CD4-positive, alpha-beta T cell treated with Interleukin-15 for 4 hours (primary cell): Measurements from ENCODE around the gene FLVCR2.

Source experiments
- DNase-seq: peaks from one replicate; pipeline ENCODE4 v3.0.0-alpha.2; 2020; ENCODE audit warnings: low spot score

The FLVCR2 gene, protein sequence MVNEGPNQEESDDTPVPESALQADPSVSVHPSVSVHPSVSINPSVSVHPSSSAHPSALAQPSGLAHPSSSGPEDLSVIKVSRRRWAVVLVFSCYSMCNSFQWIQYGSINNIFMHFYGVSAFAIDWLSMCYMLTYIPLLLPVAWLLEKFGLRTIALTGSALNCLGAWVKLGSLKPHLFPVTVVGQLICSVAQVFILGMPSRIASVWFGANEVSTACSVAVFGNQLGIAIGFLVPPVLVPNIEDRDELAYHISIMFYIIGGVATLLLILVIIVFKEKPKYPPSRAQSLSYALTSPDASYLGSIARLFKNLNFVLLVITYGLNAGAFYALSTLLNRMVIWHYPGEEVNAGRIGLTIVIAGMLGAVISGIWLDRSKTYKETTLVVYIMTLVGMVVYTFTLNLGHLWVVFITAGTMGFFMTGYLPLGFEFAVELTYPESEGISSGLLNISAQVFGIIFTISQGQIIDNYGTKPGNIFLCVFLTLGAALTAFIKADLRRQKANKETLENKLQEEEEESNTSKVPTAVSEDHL

DNA sequence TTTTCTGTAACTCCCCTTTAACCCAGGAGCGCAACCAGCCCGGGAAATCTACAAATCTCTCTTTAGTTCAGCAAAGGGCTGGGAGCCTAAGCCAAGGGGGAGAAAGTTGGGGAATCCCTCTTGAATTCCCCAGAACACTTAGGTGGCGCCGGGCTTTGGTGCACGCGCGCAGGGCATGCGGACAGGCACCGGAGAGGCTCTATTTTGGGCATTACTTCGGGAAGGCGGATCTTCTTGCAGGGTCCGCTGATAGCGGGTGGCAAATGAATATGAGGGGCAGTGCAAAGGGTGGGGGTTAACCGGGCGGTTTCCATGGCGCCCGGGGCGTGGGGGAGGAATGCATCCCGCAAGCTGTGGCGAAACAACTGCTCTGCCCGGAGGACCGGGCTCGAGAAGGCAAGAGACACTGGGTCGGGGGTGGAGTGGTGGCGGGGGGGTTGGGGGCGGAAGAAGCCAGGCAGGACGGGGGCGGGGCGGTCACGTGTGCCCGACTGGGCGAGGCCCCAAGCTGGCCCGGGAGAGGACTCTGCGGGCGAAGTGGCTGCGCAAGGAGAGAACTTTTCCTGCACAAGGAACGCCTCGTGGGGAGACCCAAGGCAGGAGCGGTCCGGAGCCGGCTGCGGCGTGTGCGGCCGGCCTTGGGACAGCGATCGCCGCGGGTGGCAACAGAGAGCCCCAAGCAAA lies at the start of gene FLVCR2:
TSS of gene FLVCR2 (plus strand) at position 519 of the 684 bp plus-strand sequence. CDS start 353 bp downstream, outside the sequence.
- DNase-seq: peak; percentile 42

DNA sequence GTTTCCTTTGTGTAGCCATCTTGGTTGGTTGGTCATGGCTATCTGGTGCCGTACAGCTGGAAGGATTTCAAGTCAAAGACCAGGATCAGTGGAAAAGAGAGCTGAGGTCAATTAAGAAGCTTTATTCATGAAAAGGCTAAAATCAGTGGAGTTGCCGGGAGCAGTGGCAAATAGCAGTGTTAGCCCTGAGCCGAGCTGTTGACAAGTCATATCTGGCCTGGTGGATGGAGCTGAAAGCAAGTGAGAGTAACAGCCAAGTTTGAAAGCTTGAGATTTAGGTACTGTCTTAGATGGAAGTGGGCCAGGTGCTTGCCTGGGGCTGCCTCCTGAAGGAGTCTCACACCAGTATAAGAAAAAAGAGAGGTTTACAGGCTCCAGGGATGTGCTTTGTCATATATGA lies 47.2 kb upstream of the FLVCR2 start:
- DNase-seq: no peak

DNA sequence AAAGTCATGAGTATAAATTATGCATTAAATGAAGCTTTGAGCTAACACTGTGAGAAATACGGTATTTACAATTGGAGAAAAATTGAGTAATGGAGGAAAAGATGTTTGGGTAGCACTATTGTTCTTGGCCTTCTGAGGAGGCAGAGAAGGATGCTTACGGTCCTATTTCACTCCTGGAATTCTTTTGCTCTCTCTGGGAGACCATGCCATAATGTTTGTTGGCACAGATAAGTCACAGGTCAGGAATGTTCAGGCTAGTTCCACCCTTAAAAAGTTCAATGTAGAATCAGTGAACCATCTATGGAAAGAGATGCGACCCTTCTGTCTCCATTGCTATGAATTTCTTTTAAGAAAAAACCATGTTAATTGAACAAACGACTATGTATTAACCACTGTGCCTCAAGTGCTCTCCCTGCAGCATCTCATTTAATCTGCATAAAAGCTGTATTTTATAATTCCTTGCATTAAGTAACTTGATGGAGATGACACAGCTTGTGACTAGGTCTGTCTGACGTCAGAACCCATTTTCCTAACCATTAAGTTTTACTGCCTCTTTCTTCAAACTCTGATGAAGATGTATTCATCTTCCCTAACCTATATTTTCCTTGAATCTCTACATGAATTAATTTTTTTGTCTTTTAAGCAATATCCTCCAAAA lies 46.6 kb upstream of the FLVCR2 start:
- no peak for DNase-seq

DNA sequence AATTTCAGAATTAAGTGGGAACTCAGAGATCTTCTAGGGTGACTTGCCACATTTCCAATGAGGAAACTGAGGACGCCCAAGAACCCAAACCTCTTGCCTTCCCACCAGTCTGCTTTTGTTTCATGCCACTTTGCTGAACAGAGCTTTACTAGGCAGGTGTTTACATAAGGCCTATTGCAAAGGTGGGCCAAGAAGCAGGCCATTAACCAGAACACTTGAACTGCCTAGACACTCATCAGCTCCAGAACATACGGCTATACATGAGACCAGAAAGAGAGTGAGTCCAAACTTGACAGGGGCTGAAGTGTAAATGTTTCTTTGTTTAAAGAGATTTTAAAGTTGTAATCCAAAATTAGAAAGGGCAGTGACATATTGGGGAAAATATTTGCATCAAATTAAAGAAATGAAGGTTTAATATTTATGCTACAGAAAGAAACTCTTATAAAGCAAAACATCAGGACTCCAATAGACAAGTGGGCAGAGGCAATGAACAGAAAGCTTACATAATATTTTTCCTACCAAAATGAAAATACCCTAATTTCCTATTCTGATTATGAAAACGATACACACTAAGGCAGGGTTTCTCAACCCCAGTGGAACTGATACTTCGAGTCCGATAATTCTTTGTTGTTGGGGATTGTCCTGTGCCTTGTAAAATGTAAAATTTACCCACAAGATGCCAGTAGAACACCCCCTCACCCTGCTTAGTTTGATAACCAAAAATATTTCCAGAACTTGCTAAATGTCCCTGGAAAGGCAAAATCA lies 44.4 kb upstream of the FLVCR2 start:
- DNase-seq: no peak

DNA sequence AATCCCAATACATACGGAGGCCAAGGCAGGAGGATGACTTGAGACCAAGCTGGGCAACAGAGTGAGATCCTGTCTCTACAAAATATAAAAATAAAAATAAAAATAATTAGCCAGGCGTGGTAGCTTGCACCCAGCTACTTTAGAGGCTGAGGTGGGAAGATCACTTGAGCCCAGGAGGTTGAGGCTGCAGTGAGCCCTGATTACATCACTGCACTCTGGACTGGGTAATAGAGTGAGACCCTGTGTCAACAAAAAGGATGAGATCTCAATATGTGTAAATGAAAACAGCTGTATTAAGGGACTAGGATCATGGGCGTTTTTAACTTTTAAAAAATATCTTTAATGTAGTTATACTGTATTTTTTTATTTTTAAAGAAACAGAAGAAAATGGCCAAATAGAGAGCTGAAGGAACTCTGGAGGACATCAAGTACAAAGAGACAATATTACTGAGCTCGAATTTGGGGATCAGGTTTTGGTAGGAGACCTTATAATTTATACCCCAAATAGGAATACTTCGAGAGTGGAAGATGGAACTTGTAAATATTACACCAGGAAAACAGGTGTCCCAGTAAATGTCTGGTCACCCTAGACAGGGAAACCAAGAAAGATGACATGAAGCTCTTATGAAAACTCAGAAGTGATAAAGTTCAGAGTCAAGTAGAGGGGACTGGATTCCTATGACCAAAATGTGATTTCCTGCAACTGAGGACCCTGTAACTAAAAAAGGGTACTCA lies 43.1 kb upstream of the FLVCR2 start:
- DNase-seq: no peak

DNA sequence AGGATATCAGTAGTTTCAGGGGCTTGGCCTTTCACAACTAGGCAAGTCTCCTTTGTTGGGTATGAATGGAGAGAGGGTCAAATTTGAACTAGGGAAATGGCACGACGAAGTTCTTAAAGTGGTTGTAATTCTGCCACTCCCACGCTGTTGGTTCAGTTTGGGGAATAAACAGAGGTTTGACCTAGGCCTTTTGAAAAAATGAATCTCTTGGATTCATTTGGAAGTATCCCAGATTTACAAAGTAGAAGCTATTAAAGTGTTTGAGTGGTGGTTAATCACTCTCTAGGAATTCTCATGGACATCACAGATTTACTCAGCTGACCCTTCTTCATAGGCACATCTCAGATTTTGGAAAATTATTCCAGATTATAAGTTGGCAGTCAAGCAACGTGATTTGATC lies 41.3 kb upstream of the FLVCR2 start:
- no peak for DNase-seq

DNA sequence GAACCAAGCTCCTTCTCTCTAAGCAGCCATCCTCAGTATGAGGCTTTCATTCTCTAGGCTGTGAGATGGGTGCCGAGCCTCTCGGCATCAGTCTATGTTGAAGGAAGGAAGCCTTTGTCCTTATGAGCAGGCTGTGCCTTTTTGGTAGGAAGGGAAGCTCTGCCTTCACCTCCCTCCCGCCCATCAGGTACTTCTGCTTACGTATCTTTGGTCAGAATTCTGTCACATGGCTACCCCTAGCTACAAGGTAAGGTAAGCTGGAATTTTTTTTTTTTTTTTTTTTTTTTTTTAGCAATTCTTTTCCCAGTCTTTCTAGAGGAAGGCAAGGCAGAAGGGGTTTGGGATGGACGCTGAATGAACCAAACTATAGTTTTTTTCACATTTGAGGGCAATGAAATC lies 39.3 kb upstream of the FLVCR2 start:
- no peak for DNase-seq

DNA sequence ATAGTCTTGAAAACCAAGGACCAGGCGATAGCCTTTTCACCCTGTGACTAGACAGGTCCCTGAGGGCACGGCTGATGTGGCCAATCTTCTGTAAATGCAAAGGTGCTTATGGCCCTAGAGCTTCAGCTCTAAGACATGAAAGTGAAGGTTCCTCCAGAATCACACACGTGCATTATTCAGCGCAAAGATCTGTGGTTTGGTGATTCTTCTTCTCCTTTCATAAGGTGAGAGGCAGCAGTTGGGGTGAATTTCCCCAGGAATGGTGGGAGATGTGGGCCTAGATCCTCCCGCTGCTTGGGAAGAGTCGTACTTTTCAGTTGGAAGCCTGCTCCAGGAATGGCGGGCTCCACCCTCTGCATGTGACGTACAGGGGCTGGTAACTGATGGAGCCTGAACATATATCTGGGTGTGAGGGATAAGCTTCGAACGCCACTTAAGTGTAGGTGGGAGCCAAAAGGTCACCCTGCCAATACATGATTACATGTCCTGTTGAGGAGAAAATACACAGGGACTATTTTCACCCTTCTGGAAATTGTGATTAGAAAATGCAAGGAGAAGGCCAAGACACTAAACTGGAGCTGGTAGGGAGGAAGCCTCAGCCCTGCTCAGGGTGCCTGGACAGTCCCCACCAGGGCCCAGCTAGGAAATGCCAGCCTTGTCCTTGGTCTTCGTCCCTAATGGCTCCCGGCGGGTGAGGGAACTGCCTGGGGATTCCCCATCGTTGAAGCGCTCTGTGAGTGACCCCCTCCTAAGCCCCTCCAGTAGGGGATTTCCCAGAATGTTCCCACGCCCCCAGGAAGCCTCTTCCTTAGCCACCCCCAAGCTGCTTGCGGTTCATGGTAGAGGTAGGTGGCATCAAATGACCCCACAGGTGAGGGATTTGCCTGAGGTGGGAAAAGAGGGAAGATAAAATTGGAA lies 38.6 kb upstream of the FLVCR2 start:
- peak; percentile 43 for DNase-seq

DNA sequence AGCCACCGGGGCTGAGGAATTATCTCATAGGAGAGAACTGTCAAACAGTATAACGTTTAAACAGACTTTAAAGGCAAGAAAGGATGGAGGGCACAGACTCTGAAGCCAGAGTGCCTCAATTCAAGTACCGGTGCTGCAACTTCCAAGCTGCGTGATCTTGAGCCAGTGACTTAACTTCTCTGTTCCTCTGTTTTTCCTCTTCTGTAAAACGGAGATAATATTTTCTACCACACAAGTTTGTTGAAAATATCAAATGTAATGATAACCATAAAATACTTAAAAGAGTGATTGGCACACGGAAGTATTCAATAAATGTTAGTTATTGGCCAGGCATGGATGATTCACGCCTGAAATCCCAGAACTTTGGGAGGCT lies 38.0 kb upstream of the FLVCR2 start:
- DNase-seq: no peak

DNA sequence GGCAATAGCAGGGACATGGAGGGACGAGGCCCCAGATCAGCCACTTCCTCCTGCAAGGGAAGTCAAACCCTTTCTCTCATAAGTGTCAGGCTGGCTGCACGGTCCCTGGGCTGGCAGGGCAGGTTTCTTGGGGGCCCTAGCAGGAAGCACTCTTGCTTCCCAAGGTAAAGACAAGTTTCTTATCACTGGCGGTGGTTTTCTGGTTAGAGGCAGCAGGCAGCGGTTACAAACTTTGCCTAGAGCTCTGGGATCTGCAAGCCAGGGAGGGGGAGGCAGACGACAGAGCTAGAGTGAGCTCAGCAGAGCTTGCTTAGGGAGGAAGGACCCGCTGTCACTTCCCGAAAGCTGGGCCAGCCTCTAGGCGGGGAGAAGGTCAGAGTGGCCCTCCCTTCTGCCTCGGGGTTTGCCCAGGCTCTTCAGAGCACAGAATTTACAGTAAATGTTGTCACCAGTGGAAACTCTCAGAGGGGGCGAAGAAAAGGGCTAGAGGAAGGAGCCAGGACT lies 35.8 kb upstream of the FLVCR2 start:
- DNase-seq: peak; percentile 78

DNA sequence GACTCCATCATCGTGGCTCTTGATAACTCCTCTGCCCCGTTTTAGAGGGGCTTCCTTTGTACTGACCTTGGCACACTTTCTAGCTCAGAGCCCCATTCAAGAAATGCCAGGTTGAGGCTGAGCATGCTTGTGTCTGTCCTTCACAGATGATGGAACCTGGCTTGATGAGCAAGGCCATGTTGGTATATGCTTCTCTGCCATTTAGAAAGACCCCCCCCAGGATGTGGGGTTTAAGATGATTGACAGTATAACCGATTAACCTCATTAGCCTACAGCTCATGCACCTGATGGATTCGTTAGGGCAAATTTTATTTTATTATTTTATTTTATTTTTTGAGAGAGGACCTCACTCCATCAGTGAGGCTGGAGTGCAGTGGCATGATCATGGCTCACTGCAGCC lies 35.2 kb upstream of the FLVCR2 start:
- DNase-seq: no peak

DNA sequence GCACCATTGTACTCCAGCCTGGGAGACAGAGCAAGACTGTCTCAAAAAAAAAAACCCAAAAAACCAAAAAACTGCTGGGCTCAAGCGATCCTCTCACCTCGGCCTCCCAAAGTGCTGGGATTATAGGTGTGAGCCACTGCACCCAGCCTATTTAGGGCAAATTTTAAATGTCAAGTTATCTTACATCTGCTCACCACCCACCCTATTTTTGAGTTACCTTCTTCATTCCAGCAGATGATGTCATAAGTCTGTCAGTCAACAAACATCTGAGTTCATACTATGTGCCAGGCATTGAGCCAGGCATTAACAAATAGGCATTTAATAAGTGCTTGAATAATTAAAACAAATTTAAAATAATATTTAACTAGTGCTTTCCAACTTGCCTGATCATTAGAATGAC lies 34.6 kb upstream of the FLVCR2 start:
- DNase-seq: no peak

DNA sequence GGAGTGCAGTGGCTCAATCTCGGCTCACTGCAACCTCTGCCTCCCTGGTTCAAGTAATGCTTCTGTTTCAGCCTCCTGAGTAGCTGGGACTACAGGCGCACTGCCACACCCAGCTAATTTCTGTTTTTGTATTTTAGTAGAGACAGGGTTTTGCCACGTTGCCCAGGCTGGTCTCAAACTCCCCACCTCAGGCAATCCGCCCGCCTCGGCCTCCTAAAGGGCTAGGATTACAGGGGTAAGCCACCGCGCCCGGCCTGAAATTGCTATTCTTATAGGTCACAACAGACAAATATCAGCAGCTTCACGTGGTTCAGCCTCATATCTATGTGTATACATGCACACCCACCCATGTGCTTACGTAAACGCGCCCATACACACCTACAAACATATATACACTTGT lies 32.5 kb upstream of the FLVCR2 start:
- no peak for DNase-seq

DNA sequence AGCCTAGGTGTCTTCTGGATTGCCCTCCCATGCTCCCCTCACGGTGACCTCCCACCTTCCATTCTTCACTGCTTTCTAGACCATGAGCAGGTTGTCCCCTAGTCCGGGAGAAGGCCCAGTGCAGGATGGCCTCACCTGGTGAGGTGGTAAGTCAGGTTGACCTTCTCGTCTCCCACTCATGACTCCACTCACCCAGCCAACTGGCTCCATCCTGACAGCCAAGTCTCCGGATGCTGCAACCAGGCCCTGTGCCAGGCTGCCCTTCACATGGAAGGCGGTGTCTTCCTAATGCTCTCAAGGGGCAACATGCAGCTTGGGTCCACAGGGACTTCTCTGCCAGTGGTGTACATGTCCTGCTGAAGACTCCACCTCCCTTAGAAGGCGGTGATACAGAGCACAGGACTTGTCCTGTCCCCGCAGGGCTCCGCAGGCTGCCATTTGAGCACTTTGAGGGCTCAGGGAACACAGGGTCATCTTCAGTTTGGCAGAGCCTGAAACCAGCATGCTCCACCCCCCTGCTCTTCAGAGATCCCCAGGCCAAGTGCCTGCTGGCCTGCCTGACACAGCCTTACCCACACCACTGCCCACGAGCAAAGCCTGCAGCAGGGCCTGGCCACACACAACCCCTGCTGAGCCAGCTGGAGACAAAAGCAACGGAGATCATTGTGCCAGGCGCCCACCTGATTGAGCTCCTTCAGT lies 30.7 kb upstream of the FLVCR2 start:
- no peak for DNase-seq

DNA sequence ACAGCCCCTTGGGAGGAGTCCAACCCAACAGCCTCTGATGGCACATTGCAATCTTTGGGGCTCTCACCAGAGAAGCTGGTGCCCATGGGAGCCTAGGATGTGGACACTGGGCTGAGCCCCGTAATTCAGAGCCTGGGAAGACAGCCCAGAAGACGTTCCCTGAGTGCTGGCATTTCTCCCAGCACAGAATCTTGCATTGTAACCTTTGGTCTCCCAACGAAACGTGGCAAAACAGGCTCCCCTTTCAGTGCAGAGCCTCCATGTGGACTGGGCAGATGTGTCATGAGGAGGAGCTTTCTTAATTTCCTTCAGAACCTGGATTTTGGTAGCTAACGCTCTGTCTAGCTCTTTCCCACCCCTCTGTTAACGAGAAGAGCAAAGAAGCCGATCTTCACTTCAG lies 29.9 kb upstream of the FLVCR2 start:
- no peak for DNase-seq

DNA sequence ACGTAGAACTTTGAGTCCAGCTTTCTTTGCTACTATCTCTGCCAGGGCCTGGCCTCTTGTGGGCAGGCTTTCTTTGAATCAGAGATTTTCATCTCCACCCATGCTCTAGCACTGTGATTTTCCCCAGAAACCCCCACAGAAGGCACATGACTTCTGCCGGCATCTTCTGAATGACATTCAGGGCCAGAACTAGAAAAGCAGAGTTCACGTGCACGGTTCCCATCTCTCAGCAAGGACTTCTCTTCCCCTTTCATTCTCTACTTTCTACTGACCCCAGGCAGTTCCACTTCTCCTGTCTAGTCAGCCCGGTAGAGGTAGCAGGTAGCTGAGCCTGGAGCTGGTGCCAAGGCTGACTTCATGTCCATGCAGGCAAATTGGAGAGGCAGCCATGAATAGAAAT lies 29.3 kb upstream of the FLVCR2 start:
- DNase-seq: no peak

DNA sequence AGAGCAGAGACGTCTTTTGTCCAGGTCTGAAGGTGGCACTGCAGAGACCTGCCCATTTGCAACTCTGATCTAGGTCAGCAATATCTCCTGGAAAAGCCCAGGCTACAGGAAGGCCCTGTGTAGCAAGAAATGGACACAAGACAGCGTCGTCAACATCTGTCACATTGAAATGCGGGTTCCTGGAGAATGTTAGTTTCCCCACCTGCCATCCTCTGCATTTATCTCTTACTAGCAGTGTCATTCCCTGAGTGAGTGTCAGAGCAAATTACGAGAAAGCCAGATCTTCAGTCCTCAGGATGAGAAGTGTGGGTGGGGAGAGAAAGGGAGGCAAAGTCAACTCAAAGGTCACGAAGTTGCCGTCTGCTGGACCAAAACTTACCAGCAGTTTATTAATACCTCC lies 27.4 kb upstream of the FLVCR2 start:
- no peak for DNase-seq

DNA sequence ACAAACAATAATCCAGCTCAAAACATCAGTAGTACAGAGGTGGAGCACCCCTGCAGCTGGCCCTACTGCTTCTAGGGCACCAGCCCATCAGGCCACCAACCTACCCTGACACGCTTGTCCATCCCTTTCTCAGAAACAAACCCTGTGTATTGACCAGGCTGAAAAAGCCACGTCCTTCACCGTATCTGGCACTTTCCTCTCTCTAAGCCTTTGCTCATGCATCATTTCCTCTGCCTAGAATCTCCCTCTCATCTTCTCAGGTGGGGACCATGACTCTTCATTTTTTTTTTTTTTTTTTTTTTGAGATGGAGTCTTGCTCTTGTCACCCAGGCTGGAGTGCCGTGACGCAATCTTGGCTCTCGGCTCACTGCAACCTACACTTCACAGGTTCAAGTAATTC lies 25.3 kb upstream of the FLVCR2 start:
- no peak for DNase-seq

DNA sequence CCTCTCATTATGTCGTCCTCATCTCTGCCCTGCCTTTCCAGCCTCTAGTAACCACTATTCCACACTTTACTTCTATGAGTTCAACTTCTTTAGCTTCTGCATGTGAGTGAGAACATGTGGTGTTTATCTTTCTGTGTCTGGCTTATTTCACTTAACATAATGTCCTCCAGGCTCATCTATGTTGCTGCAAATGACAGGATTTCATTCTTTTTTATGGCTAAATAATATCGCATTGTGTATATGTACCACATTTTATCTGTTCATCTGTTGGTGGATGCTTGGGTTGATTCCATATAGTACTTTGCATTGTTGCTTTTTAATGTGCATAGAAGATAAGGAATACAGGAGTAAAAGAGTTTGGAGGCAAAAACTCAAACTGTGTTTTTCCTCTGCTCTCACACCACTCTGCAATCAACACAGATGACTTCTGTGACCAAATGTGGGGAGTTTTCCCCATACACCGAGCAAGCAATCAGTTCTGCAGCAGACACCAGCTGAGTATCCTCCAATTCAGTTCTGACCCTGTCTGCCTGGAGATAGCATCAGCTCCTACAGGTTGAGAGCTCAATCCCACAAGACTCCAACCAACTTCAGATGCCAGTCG lies 24.6 kb upstream of the FLVCR2 start:
- DNase-seq: no peak
